ENCODE measurements around the gene CYFIP1. TPM values are rescaled to one million over a fixed set of nuclear protein-coding genes. Genes with fewer than 3 reads are reported as not detected.

Gene CYFIP1
- total and polyA plus RNA-seq, 2 of the 13 experiments (the other 11 are each of a cell fraction or from before 2014, with no cell fraction given) = 38.1 to 58.3 TPM

- H3K79me2 ChIP-seq (ENCODE audit: insufficient read depth, low read length) = peaks cover 21% of the 10 kb centered on the region
- BruUV-seq (replicated peaks) = no TSS peak
- CTCF ChIA-PET (ENCODE audit: low intra/inter-chr PET ratio, low total read pairs) = no interaction called here
These were observed 35.1 kb downstream of the CYFIP1 start for GRCh38 chr15:22945071-22945470.

GRCh38 chr15:22944651-22945050 is 35.5 kb downstream of the CYFIP1 start:
- no peak overlapping the region for H3K4me3 ChIP-seq (replicated peaks in 1 of 3; ENCODE audit: insufficient read depth in 1 of 3, low read depth in 2 of 3, low read length in 3 of 3)
- peaks cover 13 to 43% of the 10 kb centered on the region in 2 experiments; a peak in 4 of 5 replicates for H3K36me3 ChIP-seq (replicated peaks in 1 of 2; ENCODE audit: control insufficient read depth in 1 of 2, insufficient read depth in 2 of 2, low read length in 2 of 2)
- ATAC-seq (no peak), DNase-seq (ENCODE audit: low spot score) (no peak), FAIRE-seq (no peak)
- in situ Hi-C loops (cut with HindIII; ENCODE audit: extremely low pct_ligation_motif_present, low pct_unique_long_range_greater_than_20kb) = no loop called here
- H3K79me2 ChIP-seq (ENCODE audit: insufficient read depth, low read length) = peaks cover 17% of the 10 kb centered on the region
- WGBS (ENCODE audit: low lambda C conversion rate) = 97% methylated on average over 8 of the region's 8 CpGs
- CTCF ChIA-PET (ENCODE audit: low intra/inter-chr PET ratio, low total read pairs) = no interaction called here
- H3K9ac ChIP-seq (ENCODE audit: insufficient read depth, low read depth, low read length) = no peak overlapping the region
- no TSS peak for BruUV-seq (replicated peaks)
- no peak overlapping the region for H2AFZ ChIP-seq (ENCODE audit: low read length)
- intact Hi-C loops (cut with micrococcal nuclease; ENCODE audit: unreplicated experiment) = no loop called here
- no peak overlapping the region for H3K27ac ChIP-seq (ENCODE audit: extremely low read length, insufficient read depth, low read length)
- no peaks in the 10 kb centered on the region for H3K9me3 ChIP-seq (ENCODE audit: low read length)
- TF ChIP-seq ZKSCAN1 (IDR thresholded peaks at IDR 0.05; ENCODE audit: low read length) (no peak), ZNF33B (CRISPR knock-in tag; IDR thresholded peaks at IDR 0.05) (no peak), HOXA7 (CRISPR knock-in tag; IDR thresholded peaks at IDR 0.05) (no peak), KLF16 (CRISPR knock-in tag; IDR thresholded peaks at IDR 0.05) (no peak)
- H3K4me2 ChIP-seq (ENCODE audit: low read depth, low read length) = no peak overlapping the region
- no peaks in the 10 kb centered on the region for H3K27me3 ChIP-seq (ENCODE audit: control insufficient read depth in 1 of 2, insufficient read depth in 2 of 2, low read length in 2 of 2)
- POLR2A ChIA-PET = no interaction called here
- H3K4me1 ChIP-seq (ENCODE audit: insufficient read depth, low read length) = no peaks in the 10 kb centered on the region
- H4K20me1 ChIP-seq (ENCODE audit: insufficient read depth, low read length) = 0 out of 2 replicates have a peak, but pooled peaks cover 10% of the 10 kb centered on the region

More at GRCh38 chr15:22945071-22945470, 35.1 kb downstream of the CYFIP1 start:
- H3K27ac ChIP-seq (ENCODE audit: extremely low read length, insufficient read depth, low read length) = no peak overlapping the region
- peaks cover 4% of the 10 kb centered on the region for H3K4me1 ChIP-seq (ENCODE audit: insufficient read depth, low read length)
- WGBS (ENCODE audit: low lambda C conversion rate) = 93% methylated on average over 2 of the region's 10 CpGs
- intact Hi-C loops (cut with micrococcal nuclease; ENCODE audit: unreplicated experiment) = no loop called here
- H3K4me3 ChIP-seq (replicated peaks in 1 of 3; ENCODE audit: insufficient read depth in 1 of 3, low read depth in 2 of 3, low read length in 3 of 3) = no peak overlapping the region
- no peak for ATAC-seq
- in situ Hi-C loops (cut with HindIII; ENCODE audit: extremely low pct_ligation_motif_present, low pct_unique_long_range_greater_than_20kb) = no loop called here
- H3K4me2 ChIP-seq (ENCODE audit: low read depth, low read length) = no peak overlapping the region
- no peaks in the 10 kb centered on the region for H3K9me3 ChIP-seq (ENCODE audit: low read length)
- POLR2A ChIA-PET = no interaction called here
- H3K9ac ChIP-seq (ENCODE audit: insufficient read depth, low read depth, low read length) = no peak overlapping the region
- no peaks in the 10 kb centered on the region for H3K27me3 ChIP-seq (ENCODE audit: control insufficient read depth in 1 of 2, insufficient read depth in 2 of 2, low read length in 2 of 2)
- H2AFZ ChIP-seq (ENCODE audit: low read length) = no peak overlapping the region
- no peak for FAIRE-seq
- no peak for TF ChIP-seq FOXK1 (CRISPR knock-in tag; IDR thresholded peaks at IDR 0.05; ENCODE audit: borderline replicate concordance, low read depth)
- TF ChIP-seq LCORL (IDR thresholded peaks at IDR 0.05) = no peak
- TF ChIP-seq LCORL (CRISPR knock-in tag; IDR thresholded peaks at IDR 0.05) = no peak
- no peak for TF ChIP-seq GLI4 (CRISPR knock-in tag; IDR thresholded peaks at IDR 0.05; ENCODE audit: borderline replicate concordance)
- TF ChIP-seq KLF15 (CRISPR knock-in tag; IDR thresholded peaks at IDR 0.05; ENCODE audit: borderline replicate concordance) = no peak
- 0 out of 2 replicates have a peak, but pooled peaks cover 10% of the 10 kb centered on the region for H4K20me1 ChIP-seq (ENCODE audit: insufficient read depth, low read length)
- DNase-seq (ENCODE audit: low spot score) = no peak
- peaks cover 13 to 41% of the 10 kb centered on the region in 2 experiments; a peak in 4 of 5 replicates for H3K36me3 ChIP-seq (replicated peaks in 1 of 2; ENCODE audit: control insufficient read depth in 1 of 2, insufficient read depth in 2 of 2, low read length in 2 of 2)
